ENCODE measurements around the gene ZSWIM4. TPM values are rescaled to one million over a fixed set of nuclear protein-coding genes. Genes with fewer than 3 reads are reported as not detected.

Gene ZSWIM4
- polyA plus RNA-seq, 4 donors = 3.7 to 11.7 (median 6.8) TPM

DNA sequence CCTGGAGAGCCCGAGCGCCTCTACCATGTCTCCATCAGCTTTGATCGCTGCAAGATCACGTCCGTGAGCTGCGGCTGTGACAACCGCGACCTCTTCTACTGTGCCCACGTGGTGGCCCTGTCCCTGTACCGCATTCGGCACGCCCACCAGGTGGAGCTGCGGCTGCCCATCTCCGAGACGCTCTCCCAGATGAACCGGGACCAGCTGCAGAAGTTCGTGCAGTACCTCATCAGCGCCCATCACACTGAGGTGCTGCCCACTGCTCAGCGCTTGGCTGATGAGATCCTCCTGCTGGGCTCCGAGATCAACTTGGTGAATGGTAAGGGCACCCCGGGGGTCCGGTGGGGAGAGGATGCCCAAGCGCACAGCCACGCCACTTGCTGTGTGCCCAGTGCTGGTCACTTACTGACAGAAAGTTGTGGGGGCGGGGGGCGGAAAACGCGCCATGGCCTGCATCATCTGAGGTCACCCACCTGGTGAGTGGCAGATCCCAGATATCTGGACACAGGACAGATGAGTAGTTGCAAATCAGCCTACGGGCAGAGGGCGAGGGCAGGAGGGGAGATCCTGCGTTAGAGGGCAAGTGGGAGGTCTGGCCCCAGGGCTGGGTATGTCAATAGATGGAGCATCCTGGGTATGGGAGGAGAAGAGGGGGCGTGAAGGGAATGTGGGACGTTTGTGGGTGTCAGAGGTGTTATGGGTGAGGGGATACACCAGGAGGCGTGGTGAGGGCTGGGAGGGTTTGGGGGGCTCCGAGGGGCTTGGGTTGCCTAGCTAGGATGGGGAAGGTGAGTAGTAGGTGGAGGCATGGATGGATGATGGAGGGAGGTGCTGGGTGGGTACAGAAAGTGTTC lies 9.8 kb downstream of the ZSWIM4 start:
- no peak for DNase-seq (ENCODE audit: low read depth in 4 of 4, low spot score in 3 of 4)

DNA sequence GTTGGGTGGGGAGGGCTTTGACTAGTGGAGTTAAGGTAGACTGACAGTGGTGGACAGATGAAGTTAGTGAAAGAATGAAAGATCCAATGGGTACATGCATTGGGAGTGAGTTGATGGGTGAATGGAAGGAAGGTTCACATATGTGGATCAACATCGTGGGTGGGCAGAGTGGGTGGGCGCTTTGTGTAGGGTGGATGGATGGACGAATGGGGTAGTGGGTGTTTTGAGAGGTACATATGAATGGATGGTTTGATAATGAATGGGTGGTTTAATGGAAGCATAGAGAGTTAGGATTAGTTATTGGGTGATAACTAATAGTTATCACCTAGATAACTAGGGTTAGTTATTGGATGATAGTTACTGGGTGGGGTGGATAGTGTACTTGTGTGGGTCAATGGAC lies 11.5 kb downstream of the ZSWIM4 start:
- DNase-seq (ENCODE audit: low read depth in 4 of 4, low spot score in 3 of 4) = no peak

DNA sequence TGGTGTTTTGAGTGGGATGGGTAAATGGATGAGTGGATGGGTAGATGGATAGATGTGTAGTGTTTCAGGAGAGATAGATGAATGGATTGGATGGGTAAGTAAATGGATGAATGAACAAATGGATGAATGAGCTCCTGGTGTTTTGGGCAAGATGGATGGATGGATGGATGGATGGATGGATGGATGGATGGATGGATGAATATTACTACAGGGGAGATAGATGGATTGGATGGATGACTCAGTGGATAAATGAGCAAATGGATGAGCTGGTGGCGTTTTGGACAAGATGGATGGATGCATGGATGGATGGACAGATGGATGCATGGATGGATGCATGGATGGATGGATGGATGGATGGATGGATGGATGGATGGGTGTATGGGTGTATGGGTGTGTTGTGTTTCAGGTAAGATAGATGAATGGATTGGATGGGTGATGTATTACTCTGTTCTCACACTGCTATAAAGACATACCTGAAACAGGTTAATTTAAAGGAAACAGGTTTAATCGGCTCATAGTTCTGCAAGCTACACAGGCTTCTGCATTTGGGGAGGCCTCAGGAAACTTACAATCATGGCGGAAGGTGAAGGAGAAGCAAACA lies 12.3 kb downstream of the ZSWIM4 start:
- no peak for DNase-seq (ENCODE audit: low read depth in 4 of 4, low spot score in 3 of 4)

DNA sequence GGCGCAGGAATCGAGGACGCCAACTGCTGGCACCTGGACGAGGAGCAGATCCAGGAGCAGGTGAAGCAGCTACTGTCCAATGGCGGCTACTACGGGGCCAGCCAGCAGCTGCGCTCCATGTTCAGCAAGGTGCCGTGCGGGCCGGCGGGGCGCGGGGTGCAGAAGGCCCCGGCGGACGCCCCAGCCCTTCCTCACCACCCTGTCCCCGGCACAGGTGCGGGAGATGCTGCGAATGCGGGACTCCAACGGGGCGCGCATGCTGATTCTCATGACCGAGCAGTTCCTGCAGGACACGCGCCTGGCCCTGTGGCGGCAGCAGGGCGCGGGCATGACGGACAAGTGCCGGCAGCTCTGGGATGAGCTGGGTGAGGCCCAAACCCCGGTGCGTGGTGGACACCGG lies 13.6 kb downstream of the ZSWIM4 start:
- DNase-seq (ENCODE audit: low read depth in 4 of 4, low spot score in 3 of 4) = no peak

DNA sequence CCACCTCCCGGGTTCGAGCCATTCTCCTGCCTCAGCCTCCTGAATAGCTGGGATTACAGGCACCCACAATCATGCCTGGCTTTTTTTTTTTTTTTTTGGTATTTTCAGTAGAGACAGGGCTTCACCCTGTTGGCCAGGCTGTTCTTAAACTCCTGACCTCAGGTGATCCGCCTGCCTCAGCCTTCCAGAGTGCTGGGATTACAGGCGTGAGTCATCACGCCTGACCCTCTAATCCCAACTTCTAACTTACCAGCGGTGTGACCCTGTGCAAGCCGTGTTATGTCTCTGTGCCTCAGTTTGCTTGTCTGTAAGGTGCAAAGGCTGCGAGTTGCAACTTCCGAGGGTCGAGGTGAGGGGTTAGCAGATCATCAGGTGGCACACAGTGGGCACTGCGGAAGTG lies 17.3 kb downstream of the ZSWIM4 start:
- no peak for DNase-seq (ENCODE audit: low read depth in 4 of 4, low spot score in 3 of 4)

DNA sequence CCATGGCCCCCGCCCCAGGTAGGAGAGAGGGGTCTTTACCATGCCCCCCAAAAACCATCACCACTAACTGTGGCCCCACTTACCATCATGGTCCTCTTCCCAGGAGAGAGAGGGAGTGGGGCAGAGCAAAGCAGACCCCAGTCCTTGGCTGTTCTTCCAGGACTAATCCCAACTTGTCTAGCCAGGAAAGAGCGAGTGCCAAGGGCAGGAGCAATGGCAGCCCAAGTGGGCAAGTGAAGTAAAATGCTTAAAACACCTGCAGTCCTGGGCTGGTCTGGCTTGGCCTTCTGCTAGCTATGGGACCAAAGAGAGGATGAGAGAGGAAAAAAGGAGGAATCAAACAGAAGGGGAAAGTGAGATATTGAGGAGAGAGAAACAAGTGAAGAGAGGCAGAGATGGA lies 17.9 kb downstream of the ZSWIM4 start:
- no peak for DNase-seq (ENCODE audit: low read depth in 4 of 4, low spot score in 3 of 4)

DNA sequence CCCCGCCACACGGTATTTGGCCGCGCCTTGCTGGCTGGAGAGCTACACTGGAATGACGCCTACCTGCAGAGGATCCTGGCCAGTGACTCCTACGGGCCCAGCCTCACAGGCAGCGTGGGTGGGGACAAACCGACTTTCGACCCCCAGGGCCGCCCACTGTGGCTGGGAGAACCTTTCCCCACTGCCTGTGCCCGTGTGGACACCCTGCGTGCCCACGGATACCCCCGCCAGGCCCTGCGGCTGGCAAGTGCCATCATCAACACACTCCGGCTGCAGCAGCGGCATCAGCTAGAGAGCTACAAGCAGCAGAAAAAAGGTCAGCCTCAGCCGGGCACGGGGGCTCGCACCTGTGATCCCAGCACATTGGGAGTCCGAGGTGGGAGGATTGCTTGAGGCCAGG lies 19.3 kb downstream of the ZSWIM4 start:
- no peak for DNase-seq (ENCODE audit: low read depth in 4 of 4, low spot score in 3 of 4)

DNA sequence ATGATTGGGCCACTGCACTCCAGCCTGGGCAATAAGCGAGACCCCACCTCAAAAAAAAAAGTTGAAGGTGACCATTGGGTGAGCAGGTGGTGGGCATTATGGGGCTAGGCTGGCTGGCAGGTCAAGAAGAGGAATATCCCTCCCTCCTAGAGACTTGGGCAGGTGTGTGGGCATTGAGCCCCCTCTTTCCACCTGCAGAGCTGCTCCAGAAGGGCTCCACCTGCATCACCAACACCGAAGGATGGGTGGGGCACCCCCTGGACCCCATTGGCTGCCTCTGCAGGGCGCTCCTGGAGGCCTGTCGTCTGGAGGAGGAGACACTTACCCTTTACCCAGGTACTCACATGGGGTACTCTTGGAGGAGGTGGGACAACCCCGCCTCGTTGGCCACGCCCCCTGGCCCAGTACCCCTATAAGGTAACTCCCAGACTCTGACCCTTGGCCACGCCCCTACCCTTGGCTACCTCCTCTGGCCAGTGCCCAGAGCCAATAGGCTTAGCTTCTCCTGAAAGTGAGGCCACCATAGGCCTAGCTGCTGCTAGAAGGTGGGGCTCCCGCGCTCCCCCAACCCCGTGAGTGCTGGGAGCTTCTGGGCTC lies 21.9 kb downstream of the ZSWIM4 start:
- DNase-seq (ENCODE audit: low read depth in 4 of 4, low spot score in 3 of 4) = no peak

DNA sequence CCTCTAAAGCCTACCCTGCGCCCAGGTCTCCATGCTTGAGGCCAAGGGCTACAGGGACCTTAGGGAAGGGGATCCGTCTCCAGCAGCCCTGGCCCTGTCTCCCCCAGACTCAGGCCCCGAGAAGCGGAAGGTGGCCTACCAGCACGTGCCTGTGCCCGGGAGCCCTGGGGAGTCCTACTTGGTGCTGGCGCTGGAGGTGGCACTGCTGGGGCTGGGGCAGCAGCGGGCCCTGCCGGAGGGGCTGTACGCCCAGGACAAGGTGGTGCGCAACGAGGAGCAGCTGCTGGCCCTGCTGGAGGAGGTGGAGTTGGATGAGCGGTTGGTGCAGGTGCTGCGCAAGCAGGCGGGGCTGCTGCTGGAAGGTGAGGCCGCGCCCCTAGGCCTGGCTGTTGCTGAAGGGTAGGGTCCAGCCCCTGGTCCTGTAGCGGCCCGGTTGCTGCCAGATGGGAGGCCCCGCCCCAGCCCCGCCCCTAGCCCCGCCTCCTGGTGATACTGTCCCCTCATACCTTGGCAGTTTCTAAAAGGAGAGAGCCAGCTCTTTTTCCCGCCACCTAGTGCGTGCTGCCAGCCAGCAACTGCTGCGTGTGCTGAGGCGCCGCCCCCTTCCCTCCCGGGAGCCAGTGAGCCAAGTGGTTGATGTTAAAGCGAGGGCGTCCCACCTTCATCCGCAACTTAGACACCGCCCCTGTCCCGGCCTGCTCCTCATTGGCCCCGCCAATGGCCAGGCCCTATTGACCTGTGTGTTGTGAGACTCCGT lies 22.6 kb downstream of the ZSWIM4 start:
- no peak for DNase-seq (ENCODE audit: low read depth in 4 of 4, low spot score in 3 of 4)

DNA sequence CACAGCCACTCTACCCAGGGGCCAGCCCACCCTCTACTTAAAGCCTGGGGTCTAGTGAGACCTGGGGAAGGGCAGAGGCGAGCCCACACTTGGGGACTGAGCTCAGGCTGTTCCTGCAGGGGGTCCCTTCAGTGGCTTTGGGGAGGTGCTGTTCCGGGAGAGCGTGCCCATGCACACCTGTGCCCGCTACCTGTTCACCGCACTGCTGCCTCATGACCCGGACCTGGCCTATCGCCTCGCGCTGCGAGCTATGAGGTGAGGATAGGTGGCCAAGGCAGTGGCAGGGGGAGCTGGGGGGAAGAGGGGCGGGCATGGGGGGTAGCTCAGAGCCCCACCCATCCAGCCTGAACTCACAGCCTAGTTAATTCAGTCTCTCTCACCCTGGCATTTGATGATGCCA lies 24.0 kb downstream of the ZSWIM4 start:
- no peak for DNase-seq (ENCODE audit: low read depth in 4 of 4, low spot score in 3 of 4)

DNA sequence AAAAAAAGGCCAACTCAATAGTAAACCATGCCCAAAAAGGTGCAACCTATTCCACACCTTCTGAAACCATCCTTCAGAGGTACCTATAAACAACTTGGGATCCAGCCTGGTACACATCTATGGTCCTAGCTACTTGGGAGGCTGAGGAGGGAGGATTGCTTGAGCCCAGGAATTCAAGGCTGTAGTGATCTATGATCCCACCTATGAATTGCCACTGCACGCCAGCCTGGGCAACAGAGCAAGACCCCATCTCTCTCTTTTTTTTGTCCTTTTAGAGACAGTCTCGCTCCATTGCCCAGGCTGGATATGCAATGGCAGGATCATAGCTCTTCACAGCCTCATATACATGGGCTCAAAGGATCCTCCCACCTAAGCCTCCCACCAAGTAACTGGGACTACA lies 26.0 kb downstream of the ZSWIM4 start:
- no peak for DNase-seq (ENCODE audit: low read depth in 4 of 4, low spot score in 3 of 4)

DNA sequence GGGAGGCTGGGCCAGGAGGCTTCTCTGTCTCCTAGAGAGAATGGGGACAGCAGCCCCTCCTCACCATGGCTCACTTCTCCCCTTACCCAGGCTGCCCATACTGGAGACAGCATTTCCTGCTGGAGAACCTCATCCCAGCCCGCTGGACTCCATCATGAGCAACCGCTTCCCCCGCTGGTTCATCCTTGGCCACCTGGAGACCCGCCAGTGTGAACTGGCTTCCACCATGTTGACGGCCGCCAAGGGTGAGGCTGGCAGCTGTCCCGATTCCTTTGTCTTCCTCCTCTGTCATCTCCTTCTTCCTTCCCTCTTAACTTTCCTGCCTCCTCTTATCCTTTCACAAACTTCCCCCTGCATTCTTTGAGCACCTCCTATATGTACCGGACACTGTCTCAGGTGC lies 28.0 kb downstream of the ZSWIM4 start:
- no peak for DNase-seq (ENCODE audit: low read depth in 4 of 4, low spot score in 3 of 4)

DNA sequence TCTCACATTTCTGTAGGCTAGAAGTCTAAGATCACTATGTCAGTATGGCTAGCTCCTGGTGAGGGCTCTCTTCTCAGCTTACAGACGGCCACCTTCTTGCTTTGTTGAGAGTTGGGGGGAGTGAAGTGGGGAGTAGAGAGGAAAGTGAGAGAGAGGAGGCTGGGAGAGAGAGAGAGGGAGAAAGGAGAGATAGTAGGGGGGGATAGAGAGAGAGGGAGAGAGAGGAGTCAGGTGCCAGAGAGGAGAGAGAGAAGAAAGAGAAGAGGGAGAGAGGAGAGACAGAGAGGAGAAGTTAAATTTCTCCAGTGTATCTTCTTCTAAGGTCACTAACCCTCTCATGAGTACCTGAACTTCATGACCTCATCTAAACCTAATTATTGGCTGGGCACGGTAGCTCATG lies 28.7 kb downstream of the ZSWIM4 start:
- no peak for DNase-seq (ENCODE audit: low read depth in 4 of 4, low spot score in 3 of 4)

DNA sequence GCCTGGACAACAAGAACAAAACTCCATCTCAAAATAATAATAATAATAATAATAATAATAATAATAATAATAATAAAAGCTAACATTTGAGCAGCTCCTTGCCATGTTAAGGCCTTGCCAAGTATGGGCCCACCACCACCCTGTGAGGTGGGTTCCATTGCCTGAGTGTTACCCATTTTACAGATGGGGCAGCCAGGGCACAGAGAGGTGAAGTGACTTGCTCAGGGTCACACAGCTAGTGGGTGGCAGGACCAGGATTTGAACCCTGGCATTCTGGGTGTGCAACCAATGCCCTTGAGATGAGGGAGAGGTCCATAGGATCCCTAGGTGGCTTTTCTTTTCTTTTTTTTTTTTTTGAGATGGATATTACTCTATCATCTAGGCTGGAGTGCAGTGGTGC lies 29.5 kb downstream of the ZSWIM4 start:
- DNase-seq (ENCODE audit: low read depth in 4 of 4, low spot score in 3 of 4) = no peak

DNA sequence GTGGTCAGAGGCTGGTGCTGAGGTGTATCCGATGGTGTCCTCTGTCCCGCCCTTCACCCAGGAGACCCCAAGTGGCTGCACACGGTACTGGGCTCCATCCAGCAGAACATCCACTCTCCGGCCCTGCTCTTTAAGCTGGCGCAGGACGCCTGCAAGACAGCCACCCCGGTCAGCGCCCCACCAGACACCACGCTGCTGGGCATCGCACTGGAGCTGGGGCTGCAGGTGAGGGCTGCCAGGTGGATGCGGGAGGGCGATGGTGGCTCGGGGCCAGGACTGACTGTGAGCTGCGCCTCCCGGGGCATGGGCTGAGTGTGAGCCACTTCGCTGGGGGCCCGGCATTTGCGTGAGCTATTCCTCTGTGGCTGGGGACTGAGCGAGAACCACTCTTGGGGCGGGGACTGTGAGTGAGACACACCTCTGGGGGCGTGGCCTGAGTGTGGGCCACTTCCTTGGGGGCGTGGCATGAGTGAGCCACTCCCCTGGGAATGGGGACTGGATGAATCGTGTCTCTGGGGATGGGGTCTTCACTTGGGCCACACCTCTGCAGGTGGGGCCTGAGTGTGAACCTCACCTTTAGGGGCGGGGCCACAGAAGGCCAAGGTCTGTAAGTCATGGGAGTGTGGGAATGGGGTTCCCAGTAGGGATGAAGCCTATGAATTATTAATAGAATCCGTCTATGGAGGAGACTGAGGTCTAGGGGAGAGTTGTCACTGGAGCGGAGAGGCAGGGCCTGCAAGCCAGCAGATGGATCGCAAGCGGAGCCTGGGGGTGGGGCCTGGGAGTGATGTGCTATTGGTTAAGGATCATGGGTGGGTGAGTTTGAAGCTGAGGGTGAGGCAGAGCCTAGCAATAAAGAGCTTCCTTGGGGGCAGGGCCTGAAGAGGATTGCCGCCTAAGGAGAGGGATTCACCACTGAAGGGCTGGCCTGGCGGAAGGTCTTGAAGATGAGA lies 30.5 kb downstream of the ZSWIM4 start:
- no peak for DNase-seq (ENCODE audit: low read depth in 4 of 4, low spot score in 3 of 4)

DNA sequence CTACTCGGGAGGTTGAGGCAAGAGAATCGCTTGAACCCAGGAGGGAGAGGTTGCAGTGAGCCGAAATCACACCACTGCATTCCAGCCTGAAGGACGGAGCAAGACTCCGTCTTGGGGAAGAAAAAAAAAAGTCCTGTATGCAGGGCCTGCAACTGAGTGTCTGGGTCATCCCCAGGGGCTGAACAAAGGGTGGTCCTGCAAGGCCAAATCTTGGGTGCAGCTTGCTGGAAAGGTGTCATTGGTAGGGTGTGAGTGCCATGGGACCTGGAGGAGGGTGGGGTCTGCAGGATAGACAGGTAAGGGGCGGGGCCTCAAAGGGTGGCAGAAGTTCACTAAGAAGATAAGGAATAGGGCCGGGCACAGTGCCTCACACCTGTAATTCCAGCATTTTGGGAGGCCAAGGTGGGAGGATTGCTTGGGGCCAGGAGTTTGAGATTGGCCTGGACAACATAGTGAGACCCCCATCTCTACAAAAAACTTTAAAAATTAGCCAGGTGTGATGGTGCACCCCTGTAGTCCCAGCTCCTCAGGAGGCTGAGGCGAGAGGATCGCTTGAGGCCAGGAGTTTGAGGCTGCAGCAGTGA lies 31.5 kb downstream of the ZSWIM4 start:
- no peak for DNase-seq (ENCODE audit: low read depth in 4 of 4, low spot score in 3 of 4)

DNA sequence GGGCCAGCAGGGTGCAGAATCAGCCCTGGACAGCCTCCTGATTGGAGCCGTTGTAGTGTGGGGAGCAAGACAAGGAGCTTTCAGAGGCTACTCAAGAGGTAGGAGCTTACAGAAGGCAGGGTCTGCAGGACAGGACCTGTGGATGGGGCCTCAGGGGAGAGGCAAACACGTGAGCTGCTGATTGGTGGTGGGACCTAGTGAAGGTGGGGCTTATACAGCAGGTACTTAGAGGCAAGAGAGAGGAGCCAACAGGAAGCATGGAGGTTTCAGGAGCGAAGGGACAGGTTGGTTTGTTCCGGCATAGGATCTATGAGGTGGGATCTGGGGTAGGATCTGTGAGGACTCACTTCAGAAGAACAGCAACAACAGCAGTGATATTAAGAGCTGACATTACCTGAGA lies 32.4 kb downstream of the ZSWIM4 start:
- no peak for DNase-seq (ENCODE audit: low read depth in 4 of 4, low spot score in 3 of 4)

DNA sequence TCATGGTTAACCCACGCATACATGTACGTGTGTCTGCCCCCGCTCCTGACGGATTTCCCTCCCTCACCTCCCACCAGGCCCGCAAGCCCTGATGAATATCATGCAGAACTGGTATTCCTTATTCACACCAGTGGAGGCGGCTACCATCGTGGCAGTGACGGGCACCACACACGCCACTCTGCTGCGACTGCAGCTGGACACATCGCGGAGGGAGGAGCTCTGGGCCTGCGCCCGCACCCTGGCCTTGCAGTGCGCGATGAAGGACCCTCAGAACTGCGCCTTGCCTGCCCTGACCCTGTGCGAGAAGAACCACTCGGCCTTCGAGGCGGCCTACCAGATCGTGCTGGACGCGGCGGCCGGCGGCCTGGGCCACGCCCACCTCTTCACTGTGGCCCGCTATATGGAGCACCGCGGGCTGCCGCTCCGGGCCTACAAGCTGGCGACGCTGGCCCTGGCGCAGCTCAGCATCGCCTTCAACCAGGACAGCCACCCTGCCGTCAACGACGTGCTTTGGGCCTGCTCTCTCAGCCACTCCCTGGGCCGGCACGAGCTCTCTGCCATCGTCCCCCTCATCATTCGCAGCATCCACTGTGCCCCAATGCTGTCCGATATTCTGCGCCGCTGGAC lies 35.0 kb downstream of the ZSWIM4 start:
- DNase-seq (ENCODE audit: low read depth in 4 of 4, low spot score in 3 of 4) = no peak

DNA sequence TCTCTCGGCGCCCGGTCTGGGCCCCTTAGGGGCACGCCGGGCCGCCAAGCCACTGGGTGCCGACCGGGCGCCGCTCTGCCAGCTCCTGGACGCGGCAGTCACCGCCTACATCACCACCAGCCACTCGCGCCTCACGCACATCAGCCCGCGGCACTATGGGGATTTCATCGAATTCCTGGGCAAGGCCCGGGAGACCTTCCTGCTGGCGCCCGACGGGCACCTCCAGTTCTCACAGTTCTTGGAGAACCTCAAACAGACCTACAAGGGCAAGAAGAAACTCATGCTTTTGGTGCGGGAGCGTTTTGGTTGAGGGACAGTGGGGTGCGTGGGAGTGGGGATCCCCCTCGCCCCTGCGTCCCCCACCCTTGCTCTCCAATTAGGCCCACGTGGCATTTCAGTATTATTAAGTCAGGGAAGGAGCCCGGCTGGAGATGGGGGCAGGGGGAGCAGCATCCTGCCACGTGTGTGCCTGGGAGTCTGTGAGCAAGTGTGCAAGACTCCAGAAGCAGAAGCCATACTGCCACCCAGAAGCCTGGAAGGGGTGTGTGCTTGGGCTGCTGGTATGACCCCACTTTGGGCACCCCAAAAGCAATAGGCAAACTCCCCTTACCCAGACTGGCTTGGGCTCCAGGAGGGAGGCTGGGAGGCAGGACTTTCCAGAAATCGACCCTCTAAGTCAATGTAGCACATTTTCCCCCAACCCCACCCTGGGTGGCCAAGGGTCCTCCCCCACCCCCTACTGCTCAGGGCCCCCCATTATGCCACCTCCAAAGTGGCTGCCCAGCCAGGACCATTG lies 35.7 kb downstream of the ZSWIM4 start:
- DNase-seq (ENCODE audit: low read depth in 4 of 4, low spot score in 3 of 4) = no peak
